Panc1 (cell line): ENCODE results near the gene CHL1. TPM values are rescaled to one million over a fixed set of nuclear protein-coding genes. Genes with fewer than 3 reads are reported as not detected.

Experiments
- ATAC-seq: fragments of 200-7000 bp; cut with Tn5 transposase; 2 replicates; pipeline ENCODE4 v1.9.1; 2020; ENCODE audit warnings: mild to moderate bottlenecking, moderate library complexity
- BruUV-seq: library from RNA; stranded (reverse); fragments of 400-500 nt; replicated peaks from 2 replicates; lab custom pipeline; 2021; lab: Mats Ljungman, UMichigan
- CTCF ChIA-PET: fragments of 300-600 bp; sonication (Branson Sonifier 250); formaldehyde crosslinking; loops from one replicate; lab custom pipeline; 2022; ENCODE audit warnings: antibody characterized with exemption; lab: Charles Lee
- POLR2A ChIA-PET: fragments of 300-600 bp; sonication (Branson Sonifier 250); formaldehyde crosslinking; loops from one replicate; lab custom pipeline; 2022; ENCODE audit warnings: antibody characterized with exemption; lab: Charles Lee
- DNase-seq: peaks from one replicate; pipeline ENCODE4 v3.0.0-alpha.2; 2010; ENCODE audit warnings: low read depth, low spot score
- H3K27ac ChIP-seq: 2 replicates; pipeline ENCODE4 v1.5.1; 2011; ENCODE audit warnings: mild to moderate bottlenecking, low read length, inconsistent platforms
- H3K27me3 ChIP-seq: fragments of 200-500 bp; sonication (Bioruptor generic); 2 replicates; pipeline ENCODE4 v1.6.0; 2014; ENCODE audit warnings: low read length, inconsistent platforms; ENCODE audit not compliant: control insufficient read depth, insufficient read depth
- H3K36me3 ChIP-seq: fragments of 200-500 bp; sonication (Bioruptor generic); 2 replicates; pipeline ENCODE4 v1.5.1; 2014; ENCODE audit warnings: inconsistent platforms, mild to moderate bottlenecking, low read length, moderate library complexity; ENCODE audit not compliant: control insufficient read depth, insufficient read depth
- H3K4me1 ChIP-seq: 2 replicates; pipeline ENCODE4 v1.5.1; 2011; ENCODE audit warnings: inconsistent platforms, mild to moderate bottlenecking, low read length, moderate library complexity; ENCODE audit not compliant: control insufficient read depth, insufficient read depth
- H3K4me3 ChIP-seq, 2 experiments: 2 replicates each; pipeline ENCODE4 v1.5.1; 2011 to 2012; ENCODE audit warnings: low read depth in 2 of 2, low read length in 2 of 2, mild to moderate bottlenecking in 2 of 2, inconsistent platforms in 1 of 2, moderate library complexity in 1 of 2
- H3K9me3 ChIP-seq: fragments of 200-500 bp; sonication (Bioruptor generic); 2 replicates; pipeline ENCODE4 v1.5.1; 2014; ENCODE audit warnings: low read depth, mild to moderate bottlenecking, inconsistent platforms, low read length, moderate library complexity; ENCODE audit not compliant: control insufficient read depth, insufficient read depth
- POLR2AphosphoS5 ChIP-seq: IDR thresholded peaks from 2 replicates; pipeline ENCODE4 v1.6.1; 2012; ENCODE audit warnings: mild to moderate bottlenecking, low read depth, low read length, moderate library complexity
- REST ChIP-seq, 2 experiments: IDR thresholded peaks; 2 replicates each; pipeline ENCODE4 v1.6.1; 2011 to 2012; ENCODE audit warnings: low read depth in 2 of 2, control low read depth in 1 of 2, low read length in 1 of 2, mild to moderate bottlenecking in 1 of 2, moderate library complexity in 1 of 2; ENCODE audit not compliant: insufficient read depth in 1 of 2
- SIN3A ChIP-seq: IDR thresholded peaks from 2 replicates; pipeline ENCODE4 v1.6.1; 2012; ENCODE audit warnings: low read depth, mild to moderate bottlenecking, low read length, moderate library complexity, borderline replicate concordance; ENCODE audit not compliant: insufficient read depth
- TCF7L2 ChIP-seq: IDR thresholded peaks from 2 replicates; pipeline ENCODE4 v1.6.1; 2011; ENCODE audit warnings: mild to moderate bottlenecking, low read depth, low read length, inconsistent platforms
- in situ Hi-C: cut with HindIII; loops from 2 replicates; pipeline ENCODE4 v1.10.0; 2016; ENCODE audit warnings: low sequenced_read_pairs, low pct_unique_long_range_greater_than_20kb
- intact Hi-C: fragments of 100-400 bp; cut with micrococcal nuclease; formaldehyde crosslinking; loops from one replicate; pipeline ENCODE4 v1.10.0; 2022; ENCODE audit not compliant: unreplicated experiment
- total RNA-seq: library from RNA; stranded (reverse); gene quantifications from one replicate; pipeline ENCODE4 v1.2.1, GENCODE V29; 2021; ENCODE audit not compliant: unreplicated experiment
- TF ChIP-seq, protein P1 (sequence below): fragments of 450-650 bp; IDR thresholded peaks from 2 replicates; pipeline ENCODE4 v1.5.1; 2017; ENCODE audit warnings: mild to moderate bottlenecking

The CHL1 gene
- total RNA-seq, 1 experiment from 2014 or later, result not detected

DNA sequence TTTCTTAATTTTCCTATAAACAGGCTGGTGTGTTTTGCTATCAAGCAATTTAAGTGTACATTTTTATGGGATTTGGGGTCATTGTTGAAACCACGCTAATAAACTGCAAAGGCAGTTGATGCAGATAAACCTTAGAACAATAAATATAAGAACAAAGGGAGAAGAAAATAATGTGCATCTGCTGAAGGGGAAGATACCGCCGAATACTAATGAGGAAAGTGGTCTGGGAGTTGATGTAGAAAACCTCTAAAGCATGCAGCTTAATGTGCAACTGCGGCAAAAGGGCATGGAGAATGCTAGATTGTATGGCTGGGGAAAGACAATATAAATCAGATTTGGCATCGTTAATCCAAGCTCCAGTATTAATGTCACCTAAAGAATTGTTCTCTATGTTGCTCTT lies 29.8 kb upstream of the CHL1 start:
- H3K4me3 ChIP-seq, result no peak overlapping the region
- DNase-seq (no peak), ATAC-seq (no peak)
- BruUV-seq, result no TSS peak
- ChIA-PET CTCF (no interaction called here), POLR2A (no interaction called here)
- no peaks in the 10 kb centered on the region for H3K4me1 ChIP-seq
- TF ChIP-seq REST (IDR thresholded peaks at IDR 0.05; ENCODE audit: insufficient read depth in 1 of 2, low read depth in 2 of 2, low read length in 1 of 2) (no peak), SIN3A (no peak), POLR2AphosphoS5 (no peak), TCF7L2 (no peak)
- TF ChIP-seq, protein P1, sequence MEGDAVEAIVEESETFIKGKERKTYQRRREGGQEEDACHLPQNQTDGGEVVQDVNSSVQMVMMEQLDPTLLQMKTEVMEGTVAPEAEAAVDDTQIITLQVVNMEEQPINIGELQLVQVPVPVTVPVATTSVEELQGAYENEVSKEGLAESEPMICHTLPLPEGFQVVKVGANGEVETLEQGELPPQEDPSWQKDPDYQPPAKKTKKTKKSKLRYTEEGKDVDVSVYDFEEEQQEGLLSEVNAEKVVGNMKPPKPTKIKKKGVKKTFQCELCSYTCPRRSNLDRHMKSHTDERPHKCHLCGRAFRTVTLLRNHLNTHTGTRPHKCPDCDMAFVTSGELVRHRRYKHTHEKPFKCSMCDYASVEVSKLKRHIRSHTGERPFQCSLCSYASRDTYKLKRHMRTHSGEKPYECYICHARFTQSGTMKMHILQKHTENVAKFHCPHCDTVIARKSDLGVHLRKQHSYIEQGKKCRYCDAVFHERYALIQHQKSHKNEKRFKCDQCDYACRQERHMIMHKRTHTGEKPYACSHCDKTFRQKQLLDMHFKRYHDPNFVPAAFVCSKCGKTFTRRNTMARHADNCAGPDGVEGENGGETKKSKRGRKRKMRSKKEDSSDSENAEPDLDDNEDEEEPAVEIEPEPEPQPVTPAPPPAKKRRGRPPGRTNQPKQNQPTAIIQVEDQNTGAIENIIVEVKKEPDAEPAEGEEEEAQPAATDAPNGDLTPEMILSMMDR, result no peak
- H3K36me3 ChIP-seq, result no peaks in the 10 kb centered on the region
- H3K9me3 ChIP-seq, result no peaks in the 10 kb centered on the region
- no peaks in the 10 kb centered on the region for H3K27me3 ChIP-seq
- H3K27ac ChIP-seq, result no peak overlapping the region
- in situ Hi-C loops, result no loop called here
- intact Hi-C loops, result no loop called here

GRCh38 chr3:173886-174285 lies 22.7 kb upstream of the CHL1 start:
- no peak for TF ChIP-seq TCF7L2
- TF ChIP-seq SIN3A, result no peak
- TF ChIP-seq, protein P1, result no peak
- TF ChIP-seq REST (IDR thresholded peaks at IDR 0.05; ENCODE audit: insufficient read depth in 1 of 2, low read depth in 2 of 2, low read length in 1 of 2), result no peak
- TF ChIP-seq POLR2AphosphoS5, result no peak
- ATAC-seq (no peak), DNase-seq (no peak)
- ChIA-PET POLR2A (no interaction called here), CTCF (no interaction called here)
- Histone ChIP-seq H3K27ac (no peak overlapping the region), H3K4me3 (no peak overlapping the region), H3K36me3 (no peaks in the 10 kb centered on the region), H3K9me3 (no peaks in the 10 kb centered on the region), H3K4me1 (no peaks in the 10 kb centered on the region), H3K27me3 (no peaks in the 10 kb centered on the region)
- no TSS peak for BruUV-seq
- in situ Hi-C loops, result no loop called here
- intact Hi-C loops, result no loop called here
